Measurements from ENCODE around the gene CIAO1.
"Not testable (repeated sequence)": the region's sequence is repeated elsewhere in the genome, so short reads cannot be mapped to it uniquely, and the experiment has no call there.

Gene CIAO1
- 85.2 to 146 reads per million in 2 donors for total RNA-seq

GRCh38 chr2:96265840-96266679 lies at the start of gene CIAO1, which contains the start of gene TMEM127:
TSS of gene CIAO1 (plus strand) at chr2:96266225. CDS start at chr2:96266351, 126 bp downstream.
TSS of gene TMEM127 (minus strand) at chr2:96265997. CDS start at chr2:96265381, 616 bp downstream.
- DNase-seq: peak; percentile 96

GRCh38 chr2:96218508-96219131 lies 47.4 kb upstream of the CIAO1 start:
- DNase-seq: no peak

- DNase-seq: not testable (repeated sequence)
Observed at GRCh38 chr2:96219959-96220358, 46.1 kb upstream of the CIAO1 start.

- DNase-seq: not testable (repeated sequence)
Observed at GRCh38 chr2:96221106-96221505, 44.9 kb upstream of the CIAO1 start.

- DNase-seq: no peak
Observed at GRCh38 chr2:96225016-96225533, 41.0 kb upstream of the CIAO1 start.

GRCh38 chr2:96231316-96231715 lies 34.7 kb upstream of the CIAO1 start:
- DNase-seq: no peak

- no peak for DNase-seq
Observed at GRCh38 chr2:96233436-96233835, 32.6 kb upstream of the CIAO1 start.

- DNase-seq: no peak
Observed at GRCh38 chr2:96233880-96234316, 32.1 kb upstream of the CIAO1 start.

GRCh38 chr2:96236882-96237281 lies 29.1 kb upstream of the CIAO1 start:
- no peak for DNase-seq

- no peak for DNase-seq
Observed at GRCh38 chr2:96238266-96238665, 27.8 kb upstream of the CIAO1 start.

GRCh38 chr2:96239091-96239490 lies 26.9 kb upstream of the CIAO1 start:
- DNase-seq: no peak

GRCh38 chr2:96239745-96240264 lies 26.2 kb upstream of the CIAO1 start:
- DNase-seq: no peak

- no peak for DNase-seq
Observed at GRCh38 chr2:96240341-96241038, 25.5 kb upstream of the CIAO1 start.

GRCh38 chr2:96241227-96241626 lies 24.8 kb upstream of the CIAO1 start:
- DNase-seq: no peak

GRCh38 chr2:96241900-96242611 lies 24.0 kb upstream of the CIAO1 start:
- peak; percentile 22 for DNase-seq

- no peak for DNase-seq
Observed at GRCh38 chr2:96243843-96244242, 22.2 kb upstream of the CIAO1 start.

GRCh38 chr2:96245609-96246390 lies 20.2 kb upstream of the CIAO1 start:
- no peak for DNase-seq

GRCh38 chr2:96247009-96247408 lies 19.0 kb upstream of the CIAO1 start:
- no peak for DNase-seq

- DNase-seq: no peak
Observed at GRCh38 chr2:96247896-96248295, 18.1 kb upstream of the CIAO1 start.

GRCh38 chr2:96248624-96249023 lies 17.4 kb upstream of the CIAO1 start:
- DNase-seq: no peak

GRCh38 chr2:96249654-96250053 lies 16.4 kb upstream of the CIAO1 start:
- no peak for DNase-seq

Data from T-helper 9 cell (primary cell).